Frontal cortex (tissue), 4 donors: ENCODE data around the gene NCOA1. TPM values are rescaled to one million over a fixed set of nuclear protein-coding genes. Genes with fewer than 3 reads are reported as not detected.
"Not testable (repeated sequence)": the region's sequence is repeated elsewhere in the genome, so short reads cannot be mapped to it uniquely, and the experiment has no call there.

Experiments
- DNase-seq, 2 donors: peaks; one replicate each; pipeline ENCODE4 v3.0.0; 2012; ENCODE audit warnings: low spot score in 2 of 2
- FAIRE-seq: peaks from 2 replicates; lab custom pipeline; 2012; peaks lifted over from hg19 to GRCh38; lab: Jason Lieb, UNC
- small RNA-seq: library from RNA; depleted of rRNA; stranded (forward); fragments of <200 nt; gene quantifications from one replicate; pipeline ENCODE3, GENCODE V24; 2014
- total RNA-seq: library from RNA; depleted of rRNA; stranded (reverse); fragments of >200 nt; gene quantifications from one replicate; pipeline ENCODE4 v1.2.3, GENCODE V29; 2014
- donor health status: control.
- donor health status: control.
- donor health status: control.

Gene NCOA1
- total RNA-seq, 1 donor from 2014 or later: 150 TPM

DNA sequence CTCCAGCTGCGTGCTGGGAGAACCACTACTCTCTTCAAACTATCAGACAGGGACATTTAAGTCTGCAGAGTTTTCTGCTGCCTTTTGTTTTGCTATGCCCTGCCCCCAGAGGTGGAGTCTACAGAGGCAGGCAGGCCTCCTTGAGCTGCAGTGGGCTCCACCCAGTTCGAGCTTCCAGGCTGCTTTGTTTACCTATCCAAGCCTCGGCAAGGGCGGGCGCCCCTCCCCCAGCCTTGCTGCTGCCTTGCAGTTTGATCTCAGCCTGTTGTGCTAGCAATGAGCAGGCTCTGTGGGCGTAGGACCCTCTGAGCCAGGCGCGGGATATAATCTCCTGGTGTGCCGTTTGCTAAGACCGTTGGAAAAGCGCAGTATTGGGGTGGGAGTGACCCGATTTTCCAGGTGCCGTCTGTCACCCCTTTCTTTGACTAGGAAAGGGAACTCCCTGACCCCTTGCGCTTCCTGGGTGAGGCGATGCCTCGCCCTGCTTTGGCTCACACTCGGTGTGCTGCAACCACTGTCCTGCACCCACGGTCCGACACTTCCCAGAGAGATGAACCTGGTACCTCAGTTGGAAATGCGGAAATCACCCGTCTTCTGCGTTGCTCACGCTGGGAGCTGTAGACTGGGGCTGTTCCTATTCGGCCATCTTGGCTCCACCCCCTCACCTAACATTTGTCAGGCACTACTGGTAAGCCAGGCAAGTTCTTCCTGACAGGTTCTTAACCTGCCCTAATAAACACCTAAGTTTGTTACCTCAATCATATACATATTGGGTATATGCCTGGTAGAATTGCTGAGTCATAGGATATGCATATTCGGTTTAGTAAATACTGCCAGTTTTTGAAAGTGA lies 315.0 kb downstream of the NCOA1 start:
- not testable (repeated sequence) for DNase-seq, FAIRE-seq

DNA sequence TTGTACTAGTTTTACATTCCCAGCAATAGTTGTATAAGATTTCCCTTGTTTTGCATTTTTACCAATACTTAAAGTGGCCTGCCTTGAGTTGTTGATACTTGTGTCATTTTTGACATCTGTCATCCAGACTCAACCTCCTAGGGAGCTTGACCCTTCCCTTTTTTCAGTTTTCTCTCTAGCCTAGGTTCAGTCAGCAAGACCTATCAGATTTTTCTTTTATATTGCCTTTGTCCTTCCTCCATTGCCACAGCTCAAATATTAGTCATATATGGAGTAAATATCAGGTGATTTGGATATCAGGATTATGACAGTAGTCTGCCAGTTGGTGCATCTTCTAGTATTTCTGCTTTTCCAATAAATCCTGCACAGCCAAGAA lies 315.6 kb downstream of the NCOA1 start:
- DNase-seq (no peak), FAIRE-seq (no peak)

DNA sequence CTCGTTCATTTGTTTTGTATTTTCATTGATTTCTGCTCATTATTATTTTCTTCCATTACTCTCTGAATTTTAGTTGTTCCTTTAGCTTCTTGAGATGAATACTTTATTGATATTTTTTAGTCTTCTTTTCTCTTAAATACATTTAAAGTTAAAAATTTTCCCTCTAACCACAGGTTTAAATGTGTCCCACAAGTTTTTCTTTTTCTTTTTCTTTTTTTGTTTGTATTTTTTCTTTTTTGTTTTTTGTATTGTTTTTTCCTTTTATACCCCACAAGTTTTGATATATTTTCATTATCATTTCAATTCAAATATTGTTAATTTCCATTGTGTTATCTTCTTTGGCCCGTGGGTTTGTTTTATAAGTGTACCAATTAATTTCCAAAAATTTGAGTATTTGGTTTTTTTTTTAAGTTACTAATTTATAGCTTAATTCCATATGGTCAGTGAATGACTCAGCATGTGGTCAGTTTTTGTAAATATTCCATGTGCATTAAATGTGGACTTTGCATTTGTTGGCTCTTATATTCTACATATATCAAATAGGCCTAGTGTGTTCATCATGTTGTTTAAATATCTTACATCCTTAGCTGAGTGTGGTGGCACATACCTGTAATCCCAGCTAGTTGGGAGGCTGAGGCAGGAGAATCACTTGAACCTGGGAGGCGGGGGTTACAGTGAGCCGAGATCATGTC lies 318.4 kb downstream of the NCOA1 start:
- peak; percentile 21 for FAIRE-seq
- DNase-seq: no peak

GRCh38 chr2:24813691-24814137 lies 322.7 kb downstream of the NCOA1 start:
- FAIRE-seq: no peak
- no peak for DNase-seq

GRCh38 chr2:24814516-24814915 lies 323.5 kb downstream of the NCOA1 start:
- FAIRE-seq (no peak), DNase-seq (no peak)

DNA sequence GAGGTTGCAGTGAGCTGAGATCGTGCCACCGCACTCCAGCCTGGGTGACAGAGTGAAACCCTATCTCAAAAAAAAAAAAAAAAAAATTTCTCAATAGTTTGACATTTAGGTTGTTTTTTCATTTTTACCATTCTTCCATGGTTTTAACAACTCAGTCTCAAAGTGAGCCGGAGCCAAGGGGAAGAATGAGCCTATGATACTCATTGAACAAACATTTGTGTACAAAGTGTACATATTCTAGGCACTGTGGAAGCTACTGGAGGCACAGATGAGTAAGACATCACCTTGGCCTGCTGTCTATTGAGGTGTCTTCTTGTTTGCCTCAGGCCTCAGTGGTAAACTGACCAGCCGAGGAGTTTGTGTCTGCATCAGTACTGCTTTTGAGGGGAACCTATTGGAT lies 324.1 kb downstream of the NCOA1 start:
- FAIRE-seq (no peak), DNase-seq (no peak)

DNA sequence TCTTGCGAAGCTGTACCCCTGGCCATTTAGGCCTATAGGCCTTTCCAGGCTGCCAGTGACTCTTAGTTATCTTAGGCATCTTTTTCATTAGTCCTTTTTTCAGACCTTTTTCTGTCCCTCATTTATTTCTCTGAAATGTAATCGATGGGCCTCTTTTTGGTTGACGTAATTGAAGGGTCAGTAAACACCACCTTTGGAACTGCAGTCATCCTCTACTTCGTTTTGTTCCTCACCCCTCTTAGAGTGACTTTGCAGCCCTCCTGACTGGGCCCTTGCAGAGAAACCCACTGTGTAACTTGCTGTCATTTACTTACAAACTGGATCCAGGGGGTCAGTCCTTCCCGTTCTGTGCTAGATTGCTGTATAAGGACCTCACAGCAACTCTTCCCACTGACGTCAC lies 325.4 kb downstream of the NCOA1 start:
- FAIRE-seq: no peak
- no peak for DNase-seq

DNA sequence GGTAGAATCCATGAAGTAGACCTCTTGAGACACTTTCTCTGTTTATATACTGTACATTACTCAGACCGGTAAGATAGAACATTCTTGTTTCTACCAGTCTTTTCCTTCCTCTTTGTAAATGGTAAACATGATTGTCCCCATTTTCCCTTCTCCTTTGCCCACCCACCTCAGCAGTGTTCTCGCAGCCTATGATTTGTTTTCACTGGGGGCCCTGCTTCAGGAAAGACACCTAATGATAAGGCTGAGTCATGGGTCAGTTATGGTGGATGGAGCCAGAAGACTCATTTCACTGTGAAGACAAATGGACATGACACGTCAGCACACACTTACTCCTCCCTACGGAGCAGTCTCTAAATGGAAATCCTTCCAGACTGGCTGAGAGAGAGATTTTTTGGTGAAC lies 325.8 kb downstream of the NCOA1 start:
- no peak for DNase-seq
- FAIRE-seq: no peak

DNA sequence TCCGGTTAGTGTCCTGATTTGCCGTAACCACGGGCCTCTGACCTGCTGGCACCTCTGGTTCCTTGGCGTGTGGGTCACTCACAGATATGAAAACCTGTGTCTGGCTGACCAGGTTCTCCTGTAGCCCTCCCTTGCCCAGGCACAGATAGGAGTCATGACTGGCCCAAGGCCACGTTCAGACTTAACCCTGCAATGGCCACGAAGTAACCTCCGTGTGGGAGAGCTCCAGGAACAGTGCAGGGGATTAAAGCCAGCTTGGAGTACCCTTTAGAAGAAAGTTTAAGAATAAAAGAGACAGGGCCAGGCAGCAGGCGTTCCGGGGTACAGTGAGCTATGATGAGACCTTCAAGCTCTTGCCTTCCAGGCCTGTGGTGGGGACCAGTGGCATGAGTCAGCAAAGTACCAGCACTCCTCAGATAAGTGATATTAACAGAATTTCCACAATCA lies 327.7 kb downstream of the NCOA1 start:
- no peak for FAIRE-seq
- no peak for DNase-seq

GRCh38 chr2:24819442-24820174 lies 328.6 kb downstream of the NCOA1 start:
- DNase-seq: no peak
- FAIRE-seq: no peak

- DNase-seq: no peak
- FAIRE-seq: no peak
Observed at GRCh38 chr2:24820175-24820513, 329.1 kb downstream of the NCOA1 start.

Small RNA genes within 50 kb of the gene (small RNA-seq; reads per million reads assigned to genes)
- gene RNA5SP88 (not detected), gene RNU6-936P (not detected)

Other genes with a start within 250 kb of the NCOA1 start
- 25.3 TPM for gene ITSN2, start 130.7 kb upstream of the NCOA1 start, total RNA-seq